Measurements from ENCODE around the gene SH3RF3.

SH3RF3 gene

DNA sequence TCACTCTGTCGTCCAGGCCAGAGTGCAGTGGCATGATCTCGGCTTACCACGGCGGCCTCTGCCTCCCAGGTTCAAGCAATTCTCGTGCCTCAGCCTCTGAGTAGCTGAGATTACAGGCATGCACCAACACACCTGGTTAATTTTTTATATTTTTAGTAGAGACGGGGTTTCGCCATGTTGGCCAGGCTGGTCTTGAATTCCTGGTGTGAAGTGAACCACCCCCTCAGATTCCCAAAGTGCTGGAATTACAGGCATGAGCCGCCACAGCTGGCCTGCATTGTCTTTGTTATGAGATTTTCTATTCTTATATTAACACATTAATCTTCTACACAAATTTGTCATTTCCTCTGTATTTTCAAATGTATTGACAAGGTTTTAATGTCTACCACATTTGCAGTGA lies 409.5 kb downstream of the SH3RF3 start:
- no peak for DNase-seq

DNA sequence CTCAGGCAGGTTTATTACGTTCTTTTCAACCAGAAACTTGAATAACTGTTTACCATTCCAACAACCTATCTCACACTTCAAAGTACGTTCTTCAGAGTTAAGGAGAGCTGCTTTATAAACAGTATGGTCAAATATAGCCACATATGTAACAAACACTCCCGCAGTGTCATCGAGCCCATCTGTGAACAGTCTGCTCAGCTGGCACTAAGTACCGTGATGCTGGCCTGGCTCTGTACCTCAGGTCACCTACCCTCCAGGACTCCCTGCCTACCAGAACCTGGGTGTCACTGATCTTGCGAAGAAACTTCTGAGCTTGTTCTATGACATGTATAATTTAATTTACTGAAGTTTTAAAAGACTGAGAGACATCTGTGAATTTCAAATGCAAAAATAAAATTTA lies 413.4 kb downstream of the SH3RF3 start:
- no peak for DNase-seq

DNA sequence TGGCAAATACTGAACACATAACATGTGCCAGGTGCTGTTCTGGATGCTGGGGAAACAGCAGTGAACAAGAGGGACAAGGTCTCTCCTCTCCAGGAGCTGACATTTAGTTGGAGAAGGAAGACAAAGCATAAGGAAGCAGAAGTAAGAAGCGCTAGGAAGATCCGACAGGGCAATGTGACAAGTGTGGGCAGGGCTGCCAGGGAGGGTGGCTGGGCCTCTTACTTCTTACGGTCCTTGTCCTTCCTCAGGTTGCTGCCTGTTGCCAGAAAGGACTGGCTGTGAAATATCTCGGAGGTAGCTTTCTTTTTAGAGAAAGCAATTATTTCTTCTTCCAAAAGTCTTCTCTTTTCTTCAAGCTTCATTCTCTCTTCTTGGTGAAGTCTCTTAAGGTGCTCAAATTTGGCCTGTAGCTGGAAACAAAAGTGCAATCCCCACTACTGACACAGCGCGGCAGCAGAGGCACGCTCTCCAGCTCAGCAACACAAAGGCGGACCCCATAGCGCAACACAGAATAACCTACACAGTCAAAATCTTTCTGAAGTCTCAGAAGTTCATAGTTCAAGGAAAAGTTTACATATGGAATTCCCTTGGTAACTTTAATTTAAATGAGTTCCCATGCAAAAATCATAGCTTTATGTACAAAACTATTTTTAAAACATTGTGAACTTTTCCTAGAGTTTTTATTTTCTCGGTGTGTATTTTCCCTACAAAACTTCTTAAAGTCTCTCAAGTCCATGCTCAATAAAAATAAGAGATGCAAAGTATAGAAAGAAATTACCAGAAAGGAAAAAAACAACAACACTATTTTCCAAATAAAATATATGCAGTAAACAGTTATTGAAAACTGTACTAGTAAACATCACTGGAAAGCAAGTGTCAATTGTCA lies 417.1 kb downstream of the SH3RF3 start:
- DNase-seq: peak; percentile 75

DNA sequence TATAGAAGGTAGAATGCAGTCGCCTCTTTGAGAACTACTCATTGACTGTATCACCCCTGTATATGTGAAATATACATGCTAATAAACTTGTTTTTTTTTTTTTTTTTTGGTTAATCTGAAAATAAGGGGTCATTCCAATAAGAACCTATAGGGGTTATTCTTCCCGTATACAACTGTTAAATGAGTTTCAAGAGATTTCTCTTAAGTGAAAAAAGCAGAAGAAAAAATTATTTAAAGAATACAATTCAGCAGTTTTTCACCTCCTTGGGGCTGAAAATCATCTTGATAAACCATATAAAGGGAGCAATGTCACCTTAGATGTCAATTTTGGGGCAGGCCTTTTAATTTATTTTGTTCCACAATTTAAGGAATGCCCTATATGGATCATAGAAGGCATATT lies 418.3 kb downstream of the SH3RF3 start:
- DNase-seq: no peak

DNA sequence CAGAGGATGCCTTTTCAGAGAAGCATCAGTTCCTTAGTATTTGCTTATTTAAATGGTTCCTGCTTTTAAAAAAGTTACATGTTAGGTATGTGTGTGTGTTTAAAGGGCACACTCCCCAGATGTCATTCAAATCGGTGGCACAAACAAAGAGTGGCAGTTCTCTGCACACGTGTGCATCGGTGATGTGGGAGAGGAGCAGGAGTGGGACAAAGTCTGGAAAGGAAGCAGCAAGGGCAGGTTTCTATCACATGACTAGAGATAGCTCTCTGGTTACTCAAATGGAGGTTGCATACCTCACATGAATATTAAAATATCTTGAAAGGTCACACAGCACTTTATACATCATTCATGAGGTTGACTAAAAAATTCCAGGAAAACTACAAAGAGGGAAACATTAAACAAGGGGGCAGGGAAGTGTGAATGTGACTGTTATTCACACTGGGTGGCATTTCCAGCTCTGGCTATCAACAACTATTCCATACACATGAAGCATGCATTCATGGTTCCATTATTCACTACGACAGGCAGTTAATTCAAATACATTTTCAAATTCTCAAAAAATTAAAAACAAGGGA lies 420.1 kb downstream of the SH3RF3 start:
- DNase-seq: no peak

Data from hematopoietic multipotent progenitor cell treated with erythropoietin and hydrocortisone succinate and interleukin-3 and kit ligand, for 6 days (in vitro differentiated cells).